ENCODE measurements around the gene RPH3AL. TPM values are rescaled to one million over a fixed set of nuclear protein-coding genes. Genes with fewer than 3 reads are reported as not detected.
A peak's percentile ranks its signal among the peaks of the same experiment; 100 is the strongest.

The RPH3AL gene
- total RNA-seq, 1 experiment from 2014 or later: 3.0 TPM

GRCh38 chr17:290121-290521 lies 62.5 kb downstream of the RPH3AL start:
- peaks cover 4 to 21% of the 10 kb centered on the region in 2 experiments for H3K4me1 Mint-ChIP-seq
- no peak overlapping the region for H3K4me2 ChIP-seq (ENCODE audit: insufficient read depth, insufficient read length, low read length)
- H3T11ph ChIP-seq (ENCODE audit: low read length): no peak overlapping the region
- no peak overlapping the region for H2BK120ac ChIP-seq (ENCODE audit: low read depth, low read length, poor library complexity, severe bottlenecking)
- H4K91ac ChIP-seq (ENCODE audit: insufficient read length, low read depth, low read length): no peak overlapping the region
- no peaks in the 10 kb centered on the region for H4K20me1 ChIP-seq (ENCODE audit: control insufficient read depth, insufficient read depth, insufficient read length)
- no peaks in the 10 kb centered on the region for H3K36me3 Mint-ChIP-seq (ENCODE audit: insufficient read depth in 1 of 3, low read depth in 3 of 3)
- H3K79me2 ChIP-seq (ENCODE audit: insufficient read depth, low read length): no peaks in the 10 kb centered on the region
- WGBS (ENCODE audit: extremely low coverage, insufficient read length, low lambda C conversion rate): no CpG with 5 or more reads among the region's 21 CpGs
- no peak for TF ChIP-seq CTCF (conservative IDR thresholded peaks at IDR 0.05)
- H2BK15ac ChIP-seq (ENCODE audit: low read depth, low read length): no peak overlapping the region
- H2AFZ ChIP-seq (ENCODE audit: low read length): no peak overlapping the region
- DNase-seq: no peak
- H2AK5ac ChIP-seq (ENCODE audit: insufficient read length, low read length): no peak overlapping the region
- H3K27ac ChIP-seq (ENCODE audit: insufficient read length, low read depth, low read length): no peak overlapping the region
- H3K9me3 ChIP-seq (ENCODE audit: control insufficient read depth, low read depth, low read length): no peaks in the 10 kb centered on the region
- H3K9ac ChIP-seq (ENCODE audit: extremely low read depth, insufficient read length, low read length): no peak overlapping the region
- H3K27ac Mint-ChIP-seq: peak overlapping the region in 1 of 3 experiments; percentile 75; a peak in 1 of 7 replicates
- no peak overlapping the region for H4K8ac ChIP-seq (replicated peaks; ENCODE audit: insufficient read length, low read depth, low read length)
- no peak overlapping the region for H3K4ac ChIP-seq (ENCODE audit: low read depth, low read length)
- H2BK5ac ChIP-seq (ENCODE audit: insufficient read length, low read length): no peak overlapping the region
- no peak overlapping the region for H4K5ac ChIP-seq (ENCODE audit: insufficient read length, low read depth, low read length)
- no peak overlapping the region for H3K4me3 Mint-ChIP-seq
- no peak overlapping the region for H3K56ac ChIP-seq (ENCODE audit: insufficient read length, low read depth, low read length)
- H3K9me3 Mint-ChIP-seq: no peaks in the 10 kb centered on the region
- peaks cover 4% of the 10 kb centered on the region for H3K27me3 Mint-ChIP-seq (ENCODE audit: low read depth)
- H3K23me2 ChIP-seq (ENCODE audit: insufficient read length, low read depth, low read length, poor library complexity, severe bottlenecking): no peaks in the 10 kb centered on the region
- H3K14ac ChIP-seq (ENCODE audit: insufficient read depth, low read length): no peak overlapping the region; the same call in 1 of the 2 replicates
- H3K23ac ChIP-seq (ENCODE audit: insufficient read length, low read depth, low read length): no peak overlapping the region
- H2BK20ac ChIP-seq (ENCODE audit: low read depth, low read length, poor library complexity, severe bottlenecking): no peak overlapping the region
- no peaks in the 10 kb centered on the region for H3K4me1 ChIP-seq (ENCODE audit: insufficient read depth, low read length)
- no peaks in the 10 kb centered on the region for H3K79me1 ChIP-seq (ENCODE audit: insufficient read depth, low read depth, low read length, poor library complexity, severe bottlenecking)
- no peaks in the 10 kb centered on the region for H3K27me3 ChIP-seq (ENCODE audit: insufficient read depth, low read length)
- H2BK12ac ChIP-seq (ENCODE audit: insufficient read length, low read depth, low read length): no peak overlapping the region
- no peak overlapping the region for H3K18ac ChIP-seq (ENCODE audit: insufficient read length, low read depth, low read length)

Measured in H9 (cell line).